Ovary (tissue), 3 donors: ENCODE data around the gene HEPHL1.

Experiments used
- EP300 ChIP-seq: sonication (generic); formaldehyde crosslinking; IDR thresholded peaks from one replicate; pipeline ENCODE4 v1.6.1; 2017; ENCODE audit warnings: antibody characterized with exemption
- POLR2A ChIP-seq: fragments of 450-650 bp; IDR thresholded peaks from one replicate; pipeline ENCODE4 v1.6.1; 2017; ENCODE audit warnings: antibody characterized with exemption, mild to moderate bottlenecking, moderate library complexity
- TF ChIP-seq, protein P1 (sequence below), 3 donors: fragments of 450-650 bp in 2 of 3; fragments of 200-600 bp in 1 of 3; IDR thresholded peaks; one replicate each; pipeline versions ENCODE4 v1.5.1 to v1.8.0; 2016 to 2022; ENCODE audit warnings: antibody characterized with exemption in 3 of 3, mild to moderate bottlenecking in 1 of 3
- donor health status: DM: no; HTN: no; CAD: no.

DNA sequence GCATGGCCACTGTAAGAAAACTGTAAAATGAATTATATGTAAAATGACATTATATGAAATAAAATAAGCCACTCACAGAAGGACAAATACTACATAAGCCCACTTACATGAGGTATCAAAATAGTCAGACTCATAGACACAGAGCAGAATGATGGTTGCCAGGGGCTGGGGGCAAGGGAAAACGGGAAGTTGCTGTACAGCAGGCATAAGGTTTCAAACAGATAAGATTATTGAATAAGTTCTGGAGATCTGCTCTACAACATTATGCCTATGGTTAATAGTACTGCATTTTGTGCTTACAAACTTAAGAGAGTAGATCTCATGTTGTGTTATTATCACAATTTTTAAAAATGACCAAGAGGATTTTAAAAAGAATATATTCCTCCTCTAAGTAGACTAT, 32.7 kb upstream of the HEPHL1 start:
- TF ChIP-seq, protein P1, sequence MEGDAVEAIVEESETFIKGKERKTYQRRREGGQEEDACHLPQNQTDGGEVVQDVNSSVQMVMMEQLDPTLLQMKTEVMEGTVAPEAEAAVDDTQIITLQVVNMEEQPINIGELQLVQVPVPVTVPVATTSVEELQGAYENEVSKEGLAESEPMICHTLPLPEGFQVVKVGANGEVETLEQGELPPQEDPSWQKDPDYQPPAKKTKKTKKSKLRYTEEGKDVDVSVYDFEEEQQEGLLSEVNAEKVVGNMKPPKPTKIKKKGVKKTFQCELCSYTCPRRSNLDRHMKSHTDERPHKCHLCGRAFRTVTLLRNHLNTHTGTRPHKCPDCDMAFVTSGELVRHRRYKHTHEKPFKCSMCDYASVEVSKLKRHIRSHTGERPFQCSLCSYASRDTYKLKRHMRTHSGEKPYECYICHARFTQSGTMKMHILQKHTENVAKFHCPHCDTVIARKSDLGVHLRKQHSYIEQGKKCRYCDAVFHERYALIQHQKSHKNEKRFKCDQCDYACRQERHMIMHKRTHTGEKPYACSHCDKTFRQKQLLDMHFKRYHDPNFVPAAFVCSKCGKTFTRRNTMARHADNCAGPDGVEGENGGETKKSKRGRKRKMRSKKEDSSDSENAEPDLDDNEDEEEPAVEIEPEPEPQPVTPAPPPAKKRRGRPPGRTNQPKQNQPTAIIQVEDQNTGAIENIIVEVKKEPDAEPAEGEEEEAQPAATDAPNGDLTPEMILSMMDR (IDR thresholded peaks at IDR 0.05) = no peak
- TF ChIP-seq POLR2A (no peak), EP300 (no peak)
